ENCODE measurements around the gene TAX1BP3.

- TF ChIP-seq CTCF (IDR thresholded peaks at IDR 0.05) (no peak), REST (IDR thresholded peaks at IDR 0.05; ENCODE audit: low read depth, low read length) (no peak), NFIC (IDR thresholded peaks at IDR 0.05; ENCODE audit: borderline replicate concordance) (no peak), POLR2AphosphoS5 (IDR thresholded peaks at IDR 0.05; ENCODE audit: low read depth, low read length) (no peak), MAX (IDR thresholded peaks at IDR 0.05; ENCODE audit: low read depth) (no peak), EZH2phosphoT487 (IDR thresholded peaks at IDR 0.05; ENCODE audit: borderline replicate concordance, low read depth) (no peak), TAF1 (IDR thresholded peaks at IDR 0.05; ENCODE audit: borderline replicate concordance, low read depth, low read length) (no peak), TEAD4 (IDR thresholded peaks at IDR 0.05; ENCODE audit: borderline replicate concordance, insufficient read depth) (no peak), SIN3A (IDR thresholded peaks at IDR 0.05; ENCODE audit: borderline replicate concordance, low read depth, low read length) (no peak), RXRA (IDR thresholded peaks at IDR 0.05; ENCODE audit: borderline replicate concordance, low read depth) (no peak), RAD21 (IDR thresholded peaks at IDR 0.05; ENCODE audit: low read length) (no peak), PBX3 (IDR thresholded peaks at IDR 0.05) (no peak)
Measured at GRCh38 chr17:3613124-3613523, 55.3 kb downstream of the TAX1BP3 start.
